Spleen (tissue), 11 donors: ENCODE data around the gene PLEKHA7. TPM values are rescaled to one million over a fixed set of nuclear protein-coding genes. Genes with fewer than 3 reads are reported as not detected.

Experiments
- DNase-seq: peaks from one replicate; pipeline ENCODE4 v3.0.0-alpha.2; 2020
- H3K27ac ChIP-seq, 8 donors: fragments of 200-600 bp; sonication (generic) in 7 of 8; 1 replicate in 4 of 8; 2 replicates in 4 of 8; pipeline versions ENCODE4 v1.5.0 to v1.8.0; 2016 to 2021; ENCODE audit warnings: inconsistent platforms in 4 of 8, mild to moderate bottlenecking in 4 of 8, moderate library complexity in 1 of 8
- H3K27me3 ChIP-seq, 7 donors: fragments of 200-600 bp; sonication (generic) in 6 of 7; replicated peaks in 1 of 7; 1 replicate in 4 of 7; 2 replicates in 3 of 7; pipeline versions ENCODE4 v1.5.0 to v1.8.0; 2016 to 2021; ENCODE audit warnings: inconsistent platforms in 3 of 7, mild to moderate bottlenecking in 1 of 7
- H3K36me3 ChIP-seq, 6 donors: fragments of 200-600 bp; sonication (generic) in 5 of 6; 1 replicate in 4 of 6; 2 replicates in 2 of 6; pipeline versions ENCODE4 v1.5.0 to v1.8.0; 2016 to 2021; ENCODE audit warnings: inconsistent platforms in 2 of 6
- H3K4me1 ChIP-seq, 6 donors: fragments of 200-600 bp; sonication (generic) in 5 of 6; 1 replicate in 3 of 6; 2 replicates in 3 of 6; pipeline versions ENCODE4 v1.5.0 to v1.8.0; 2016 to 2021; ENCODE audit warnings: inconsistent platforms in 3 of 6
- H3K4me3 ChIP-seq, 8 donors: fragments of 200-600 bp; sonication (generic) in 7 of 8; 1 replicate in 4 of 8; 2 replicates in 4 of 8; pipeline versions ENCODE4 v1.5.0 to v1.8.0; 2016 to 2021; ENCODE audit warnings: inconsistent platforms in 4 of 8, mild to moderate bottlenecking in 4 of 8, moderate library complexity in 2 of 8
- H3K9me3 ChIP-seq, 8 donors: fragments of 200-600 bp; sonication (generic) in 7 of 8; 1 replicate in 4 of 8; 2 replicates in 4 of 8; pipeline versions ENCODE4 v1.5.0 to v1.8.0; 2016 to 2021; ENCODE audit warnings: inconsistent platforms in 4 of 8
- CTCF ChIP-seq, 11 experiments: fragments of 200-600 bp in 7 of 11; fragments of 450-650 bp in 4 of 11; sonication (generic) in 4 of 11; IDR thresholded peaks in 8 of 11; conservative IDR thresholded peaks in 3 of 11; 1 replicate in 7 of 11; 2 replicates in 4 of 11; pipeline versions ENCODE4 v1.4.0 to v1.8.0; 2016 to 2021; ENCODE audit warnings: antibody characterized with exemption in 11 of 11, inconsistent platforms in 4 of 11, mild to moderate bottlenecking in 1 of 11
- POLR2A ChIP-seq, 3 donors: fragments of 450-650 bp; IDR thresholded peaks; one replicate each; pipeline ENCODE4 v1.5.1; 2017; ENCODE audit warnings: antibody characterized with exemption in 3 of 3, mild to moderate bottlenecking in 1 of 3
- POLR2AphosphoS5 ChIP-seq, 3 donors: sonication (generic); formaldehyde crosslinking; IDR thresholded peaks; one replicate each; pipeline ENCODE4 v1.5.1; 2017; ENCODE audit warnings: antibody characterized with exemption in 3 of 3
- WGBS, 5 donors: extraction: QIAGEN DNeasy Blood & Tissue Kit in 3 of 5; methylation state at CpG; one replicate each; pipeline versions ENCODE4 v1.1.5 to v1.1.7; 2013 to 2018; 5-methylcytosine and 5-hydroxymethylcytosine counted together
- intact Hi-C: fragments of 100-400 bp; cut with DNase I; formaldehyde crosslinking; loops from one replicate; pipeline ENCODE4 v1.15.0; 2023; ENCODE audit warnings: low total_unique reads
- polyA plus RNA-seq, 3 donors: library from polyadenylated mRNA; stranded (reverse); fragments of 200-250 nt; gene quantifications; one replicate each; pipeline ENCODE4 v1.2.1, GENCODE V29; 2013
- total RNA-seq, 7 donors: library from RNA; depleted of rRNA in 3 of 7; stranded (reverse); fragments of >200 nt in 3 of 7; fragmentation: NEBNext Ultra II Directional in 4 of 7; extraction: Animal tissue kit (Norgen Biotek cat#: 25700) in 4 of 7; gene quantifications; one replicate each; pipeline versions ENCODE4 v1.1.0 to v1.2.1, GENCODE V29; 2016 to 2021
- donor health status: healthy with polysubstance abuse.
- donor health status: DM: no; HTN: no; CAD: no; lungs with moderate emphysema.
- donor health status: DM: no; HTN: no; CAD: no.
- donor health status: Bipolar disorder and iron deficiency.
- donor health status: healthy.
- donor health status: DM: no; HTN: no; CAD: no.
- donor health status: DM: yes; HTN: yes; CAD: no.

PLEKHA7 gene
- total and polyA plus RNA-seq, 10 donors = 1.8 to 12.8 (median 5.8) TPM

GRCh38 chr11:16893456-16894066 is 120.7 kb downstream of the PLEKHA7 start:
- DNase-seq = no peak
- Histone ChIP-seq H3K9me3 (peaks cover 0 to 22% (median 16%) of the 10 kb centered on the region in 8 donors), H3K4me3 (no peak overlapping the region), H3K36me3 (no peaks in the 10 kb centered on the region), H3K27ac (no peak overlapping the region), H3K4me1 (peaks cover 0 to 28% (median 6%) of the 10 kb centered on the region in 6 donors), H3K27me3 (no peaks in the 10 kb centered on the region)
- no peak for TF ChIP-seq POLR2AphosphoS5 (IDR thresholded peaks at IDR 0.05)
- no peak for TF ChIP-seq CTCF (IDR thresholded peaks at IDR 0.05 in 8 of 11, conservative IDR thresholded peaks at IDR 0.05 in 3 of 11)
- no peak for TF ChIP-seq POLR2A (IDR thresholded peaks at IDR 0.05)
- WGBS, 5 donors = 92 to 96% (median 95%) methylated on average over 4 of the region's 4 CpGs
- intact Hi-C loops = no loop called here

- TF ChIP-seq POLR2A (IDR thresholded peaks at IDR 0.05) = no peak
- no peak for TF ChIP-seq POLR2AphosphoS5 (IDR thresholded peaks at IDR 0.05)
- TF ChIP-seq CTCF (IDR thresholded peaks at IDR 0.05 in 8 of 11, conservative IDR thresholded peaks at IDR 0.05 in 3 of 11) = no peak
- H3K36me3 ChIP-seq = no peaks in the 10 kb centered on the region
- WGBS, 5 donors = 48 to 84% (median 71%) methylated on average over 1 of the region's 1 CpG
- peaks cover 0 to 22% (median 16%) of the 10 kb centered on the region in 8 donors for H3K9me3 ChIP-seq
- H3K4me1 ChIP-seq = peaks cover 0 to 15% (median 0%) of the 10 kb centered on the region in 6 donors
- no peak overlapping the region for H3K4me3 ChIP-seq
- intact Hi-C loops = no loop called here
- no peak for DNase-seq
- no peaks in the 10 kb centered on the region for H3K27me3 ChIP-seq
- no peak overlapping the region for H3K27ac ChIP-seq
These were observed 122.2 kb downstream of the PLEKHA7 start for GRCh38 chr11:16891964-16892363.

GRCh38 chr11:16891165-16891564 is 123.0 kb downstream of the PLEKHA7 start:
- Histone ChIP-seq H3K4me1 (peaks cover 0 to 14% (median 0%) of the 10 kb centered on the region in 6 donors), H3K36me3 (no peaks in the 10 kb centered on the region), H3K9me3 (peaks cover 0 to 22% (median 16%) of the 10 kb centered on the region in 8 donors), H3K4me3 (no peak overlapping the region), H3K27ac (no peak overlapping the region), H3K27me3 (no peaks in the 10 kb centered on the region)
- intact Hi-C loops = no loop called here
- 89 to 93% (median 90%) methylated on average over 2 of the region's 2 CpGs for whole genome bisulfite sequencing, 5 donors
- TF ChIP-seq POLR2AphosphoS5 (IDR thresholded peaks at IDR 0.05) (no peak), POLR2A (IDR thresholded peaks at IDR 0.05) (no peak), CTCF (IDR thresholded peaks at IDR 0.05 in 8 of 11, conservative IDR thresholded peaks at IDR 0.05 in 3 of 11) (no peak)
- DNase-seq = no peak

- 83 to 95% (median 88%) methylated on average over 1 of the region's 1 CpG for whole genome bisulfite sequencing, 5 donors
- peaks cover 0 to 14% (median 0%) of the 10 kb centered on the region in 6 donors for H3K4me1 ChIP-seq
- TF ChIP-seq CTCF (IDR thresholded peaks at IDR 0.05 in 8 of 11, conservative IDR thresholded peaks at IDR 0.05 in 3 of 11) (no peak), POLR2A (IDR thresholded peaks at IDR 0.05) (no peak), POLR2AphosphoS5 (IDR thresholded peaks at IDR 0.05) (no peak)
These were observed 123.8 kb downstream of the PLEKHA7 start for GRCh38 chr11:16890442-16890841.

More at GRCh38 chr11:16890442-16890841, 123.8 kb downstream of the PLEKHA7 start:
- intact Hi-C loops = no loop called here
- H3K27ac ChIP-seq = no peak overlapping the region
- H3K27me3 ChIP-seq = no peaks in the 10 kb centered on the region
- peaks cover 0 to 22% (median 16%) of the 10 kb centered on the region in 8 donors for H3K9me3 ChIP-seq
- H3K4me3 ChIP-seq = no peak overlapping the region
- no peaks in the 10 kb centered on the region for H3K36me3 ChIP-seq
- no peak for DNase-seq
